RWPE1 (cell line): Measurements from ENCODE around the gene SCAMP5.

ENCODE experiments used
- CTCF ChIA-PET: fragments of 350-600 bp; sonication (Branson Sonifier 250); formaldehyde crosslinking; extraction: SDS; loops from one replicate; lab custom pipeline; 2021; lab: Yijun Ruan, JAX
- POLR2A ChIA-PET: fragments of 400-600 bp; formaldehyde crosslinking; extraction: SDS; loops from one replicate; lab custom pipeline; 2020; ENCODE audit warnings: antibody characterized with exemption; ENCODE audit not compliant: low non-redundant PET; lab: Yijun Ruan, JAX
- DNase-seq: peaks from one replicate; pipeline ENCODE4 v3.0.0; 2012; ENCODE audit warnings: low spot score
- H3K27ac ChIP-seq: fragments of 450-650 bp; 2 replicates; pipeline ENCODE4 v1.5.1; 2017
- CTCF ChIP-seq: fragments of 450-650 bp; conservative IDR thresholded peaks from 2 replicates; pipeline ENCODE4 v1.5.1; 2017; ENCODE audit warnings: low read depth, mild to moderate bottlenecking

SCAMP5 gene

GRCh38 chr15:74959586-74959939, 35.8 kb upstream of the SCAMP5 start:
- ChIA-PET POLR2A (no interaction called here), CTCF (interaction anchor here (1.2 kb wide), 1 partner anchor 9 kb away, joined by 3 read pairs; no protein-coding TSS in a partner anchor)
- DNase-seq: no peak
- no peak overlapping the region for H3K27ac ChIP-seq
- no peak for TF ChIP-seq CTCF

GRCh38 chr15:74960286-74960685, 35.1 kb upstream of the SCAMP5 start:
- no peak for DNase-seq
- no peak for TF ChIP-seq CTCF
- POLR2A ChIA-PET: no interaction called here
- no peak overlapping the region for H3K27ac ChIP-seq
- CTCF ChIA-PET: interaction anchor here (1.2 kb wide), 1 partner anchor 9 kb away, joined by 3 read pairs; no protein-coding TSS in a partner anchor

- no peak for TF ChIP-seq CTCF
- no peak for DNase-seq
- ChIA-PET POLR2A (interaction anchor here (0.6 kb wide), 1 partner anchor 35 kb away, joined by 3 read pairs; no protein-coding TSS in a partner anchor), CTCF (interaction anchor here (0.6 to 1.2 kb wide), 2 partner anchors 10 to 326 kb away, joined by 3 read pairs; no protein-coding TSS in a partner anchor)
- H3K27ac ChIP-seq: no peak overlapping the region
Measured at GRCh38 chr15:74960995-74961588, 34.3 kb upstream of the SCAMP5 start.

- ChIA-PET POLR2A (interaction anchor here (0.6 kb wide), 1 partner anchor 13 kb away, joined by 3 read pairs; no protein-coding TSS in a partner anchor), CTCF (interaction anchor here (0.6 kb wide), 1 partner anchor 326 kb away, joined by 3 read pairs; no protein-coding TSS in a partner anchor)
- DNase-seq: no peak
- TF ChIP-seq CTCF: no peak
- no peak overlapping the region for H3K27ac ChIP-seq
Measured at GRCh38 chr15:74961616-74962015, 33.7 kb upstream of the SCAMP5 start.

- H3K27ac ChIP-seq: no peak overlapping the region
- DNase-seq: no peak
- POLR2A ChIA-PET: interaction anchor here (0.6 kb wide), 1 partner anchor 12 kb away, joined by 3 read pairs; no protein-coding TSS in a partner anchor
- CTCF ChIA-PET: interaction anchor here (0.6 kb wide), 1 partner anchor 304 kb away, joined by 4 read pairs; no protein-coding TSS in a partner anchor
- no peak for TF ChIP-seq CTCF
Measured at GRCh38 chr15:74962219-74962618, 33.1 kb upstream of the SCAMP5 start.

- TF ChIP-seq CTCF: no peak
- CTCF ChIA-PET: interaction anchor here (0.6 to 1.8 kb wide), 2 partner anchors 12 to 305 kb away, joined by 4 read pairs; no protein-coding TSS in a partner anchor
- no peak for DNase-seq
- POLR2A ChIA-PET: no interaction called here
- H3K27ac ChIP-seq: no peak overlapping the region
Measured at GRCh38 chr15:74962671-74963070, 32.7 kb upstream of the SCAMP5 start.
